ENCODE results near the gene EGFL7. TPM values are rescaled to one million over a fixed set of nuclear protein-coding genes. Genes with fewer than 3 reads are reported as not detected.

EGFL7 gene
- total RNA-seq, 2 donors from 2014 or later, result 31.5 to 34.0 TPM

DNA sequence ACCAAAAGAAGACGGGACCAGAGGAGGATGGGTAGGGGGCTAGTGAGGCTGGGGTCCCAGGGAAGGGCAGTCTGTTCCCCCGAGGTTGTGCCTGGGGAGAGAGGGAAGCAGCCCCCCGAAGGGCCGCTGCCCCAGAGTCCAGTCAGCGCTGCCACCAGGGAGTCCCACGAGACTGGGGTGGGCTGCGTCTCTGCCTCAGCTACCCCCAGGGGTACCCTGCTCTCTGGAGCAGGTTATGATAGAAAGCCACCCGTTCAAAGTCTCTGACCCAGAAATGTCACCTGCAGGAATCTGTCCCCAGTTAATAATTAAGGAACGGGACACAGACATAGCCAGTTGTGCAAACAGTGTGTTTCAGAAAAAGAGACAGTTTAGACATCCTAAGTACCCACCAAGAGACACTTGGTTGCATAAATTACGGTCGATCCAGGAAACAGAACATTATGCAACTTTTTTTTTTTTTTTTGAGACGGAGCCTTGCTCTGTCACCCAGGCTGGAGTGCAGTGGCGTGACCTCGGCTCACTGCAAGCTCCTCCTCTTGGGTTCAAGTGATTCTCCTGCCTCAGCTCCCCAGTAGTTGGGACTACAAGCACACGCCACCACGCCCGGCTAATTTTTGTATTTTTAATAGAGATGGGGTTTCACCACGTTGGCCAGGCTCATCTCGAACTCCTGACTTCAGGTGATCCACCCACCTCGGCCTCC, 35.3 kb downstream of the EGFL7 start:
- peaks cover 9% of the 10 kb centered on the region for H3K4me1 Mint-ChIP-seq
- no peaks in the 10 kb centered on the region for H3K36me3 Mint-ChIP-seq (ENCODE audit: low read depth)
- H3K27me3 ChIP-seq (ENCODE audit: control insufficient read depth, insufficient read depth, low read length, poor library complexity, severe bottlenecking), result peaks cover 6% of the 10 kb centered on the region
- H3K27me3 Mint-ChIP-seq (ENCODE audit: insufficient read depth), result no peaks in the 10 kb centered on the region
- H3K9me3 Mint-ChIP-seq, result no peaks in the 10 kb centered on the region
- no peak overlapping the region for H3K27ac Mint-ChIP-seq
- no peak for DNase-seq
- TF ChIP-seq, protein P1, sequence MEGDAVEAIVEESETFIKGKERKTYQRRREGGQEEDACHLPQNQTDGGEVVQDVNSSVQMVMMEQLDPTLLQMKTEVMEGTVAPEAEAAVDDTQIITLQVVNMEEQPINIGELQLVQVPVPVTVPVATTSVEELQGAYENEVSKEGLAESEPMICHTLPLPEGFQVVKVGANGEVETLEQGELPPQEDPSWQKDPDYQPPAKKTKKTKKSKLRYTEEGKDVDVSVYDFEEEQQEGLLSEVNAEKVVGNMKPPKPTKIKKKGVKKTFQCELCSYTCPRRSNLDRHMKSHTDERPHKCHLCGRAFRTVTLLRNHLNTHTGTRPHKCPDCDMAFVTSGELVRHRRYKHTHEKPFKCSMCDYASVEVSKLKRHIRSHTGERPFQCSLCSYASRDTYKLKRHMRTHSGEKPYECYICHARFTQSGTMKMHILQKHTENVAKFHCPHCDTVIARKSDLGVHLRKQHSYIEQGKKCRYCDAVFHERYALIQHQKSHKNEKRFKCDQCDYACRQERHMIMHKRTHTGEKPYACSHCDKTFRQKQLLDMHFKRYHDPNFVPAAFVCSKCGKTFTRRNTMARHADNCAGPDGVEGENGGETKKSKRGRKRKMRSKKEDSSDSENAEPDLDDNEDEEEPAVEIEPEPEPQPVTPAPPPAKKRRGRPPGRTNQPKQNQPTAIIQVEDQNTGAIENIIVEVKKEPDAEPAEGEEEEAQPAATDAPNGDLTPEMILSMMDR (conservative IDR thresholded peaks at IDR 0.05), result no peak
- WGBS, 2 experiments (ENCODE audit: insufficient coverage in 1 of 2, insufficient read length in 1 of 2), result 82 to 94% methylated on average over 16 to 20 of the region's 20 CpGs
- no peaks in the 10 kb centered on the region for H3K9me3 ChIP-seq (ENCODE audit: control insufficient read depth, low read length)
- H3K9ac ChIP-seq (ENCODE audit: extremely low read depth, low read length, poor library complexity, severe bottlenecking), result no peak overlapping the region
- no peak overlapping the region for H3K4me3 ChIP-seq (ENCODE audit: low read length)
- H3K4me1 ChIP-seq (ENCODE audit: control insufficient read depth, insufficient read depth, low read length), result no peaks in the 10 kb centered on the region
- H3K27ac ChIP-seq (ENCODE audit: low read depth, low read length), result no peak overlapping the region
- no peaks in the 10 kb centered on the region for H3K36me3 ChIP-seq (ENCODE audit: control insufficient read depth, insufficient read depth, low read length)
- no peak overlapping the region for H3K4me3 Mint-ChIP-seq

DNA sequence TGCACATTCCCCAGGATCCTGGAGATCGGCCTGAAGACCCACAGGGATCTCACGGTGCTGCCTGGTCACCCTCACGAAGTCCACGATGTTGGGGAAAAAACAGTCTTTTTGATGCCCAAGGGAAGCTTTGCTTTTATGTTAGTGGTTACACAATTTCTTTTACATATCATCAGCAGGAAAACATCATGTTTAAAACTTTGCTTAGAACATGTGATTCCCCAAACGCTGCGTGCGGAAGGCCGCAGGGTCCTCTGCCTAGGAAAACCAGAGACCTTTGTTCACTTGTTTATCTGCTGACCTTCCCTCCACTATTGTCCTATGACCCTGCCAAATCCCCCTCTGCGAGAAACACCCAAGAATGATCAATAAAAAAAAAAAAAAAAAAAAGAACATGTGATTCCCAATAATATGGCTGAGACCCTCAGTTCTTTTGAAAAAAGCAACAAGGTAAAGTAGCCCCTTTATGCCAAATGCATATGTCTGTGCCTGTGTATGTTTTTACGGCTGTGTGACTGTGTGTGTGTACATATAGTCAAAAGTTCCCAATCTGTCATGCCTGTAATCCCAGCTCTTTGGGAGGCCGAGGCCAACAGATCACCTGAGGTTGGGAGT, 36.0 kb downstream of the EGFL7 start:
- Mint-ChIP-seq H3K27me3 (ENCODE audit: insufficient read depth) (no peaks in the 10 kb centered on the region), H3K27ac (no peak overlapping the region), H3K36me3 (ENCODE audit: low read depth) (no peaks in the 10 kb centered on the region), H3K4me1 (peaks cover 9% of the 10 kb centered on the region), H3K4me3 (no peak overlapping the region), H3K9me3 (no peaks in the 10 kb centered on the region)
- H3K27me3 ChIP-seq (ENCODE audit: control insufficient read depth, insufficient read depth, low read length, poor library complexity, severe bottlenecking), result peaks cover 6% of the 10 kb centered on the region
- no peaks in the 10 kb centered on the region for H3K36me3 ChIP-seq (ENCODE audit: control insufficient read depth, insufficient read depth, low read length)
- H3K4me3 ChIP-seq (ENCODE audit: low read length), result no peak overlapping the region
- H3K9ac ChIP-seq (ENCODE audit: extremely low read depth, low read length, poor library complexity, severe bottlenecking), result no peak overlapping the region
- no peaks in the 10 kb centered on the region for H3K4me1 ChIP-seq (ENCODE audit: control insufficient read depth, insufficient read depth, low read length)
- 96% methylated on average over 5 to 10 of the region's 11 CpGs for WGBS, 2 experiments (ENCODE audit: insufficient coverage in 1 of 2, insufficient read length in 1 of 2)
- no peak for DNase-seq
- TF ChIP-seq, protein P1 (conservative IDR thresholded peaks at IDR 0.05), result no peak
- no peaks in the 10 kb centered on the region for H3K9me3 ChIP-seq (ENCODE audit: control insufficient read depth, low read length)
- H3K27ac ChIP-seq (ENCODE audit: low read depth, low read length), result no peak overlapping the region

DNA sequence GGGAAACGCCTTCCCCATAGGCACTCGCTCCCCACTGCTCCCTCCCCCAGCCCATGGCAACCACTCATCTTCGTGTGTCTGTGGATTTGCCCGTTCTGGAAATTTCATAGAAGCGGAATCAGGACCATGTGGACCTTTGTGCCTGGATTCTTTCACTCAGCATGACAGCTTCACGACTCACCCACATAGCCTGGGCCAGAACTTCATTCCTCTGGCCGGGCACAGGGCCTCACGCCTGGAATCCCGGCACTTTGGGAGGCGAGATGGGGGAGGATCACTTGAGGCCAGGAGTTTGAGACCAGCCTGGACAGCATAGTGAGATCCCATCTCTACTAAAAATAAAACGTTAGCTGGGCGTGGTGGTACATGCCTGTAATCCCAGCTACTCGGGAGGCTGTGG, 37.6 kb downstream of the EGFL7 start:
- Mint-ChIP-seq H3K4me3 (no peak overlapping the region), H3K4me1 (peaks cover 9% of the 10 kb centered on the region), H3K9me3 (no peaks in the 10 kb centered on the region), H3K27me3 (ENCODE audit: insufficient read depth) (no peaks in the 10 kb centered on the region), H3K36me3 (ENCODE audit: low read depth) (no peaks in the 10 kb centered on the region), H3K27ac (no peak overlapping the region)
- Histone ChIP-seq H3K27me3 (ENCODE audit: control insufficient read depth, insufficient read depth, low read length, poor library complexity, severe bottlenecking) (peaks cover 6% of the 10 kb centered on the region), H3K9ac (ENCODE audit: extremely low read depth, low read length, poor library complexity, severe bottlenecking) (no peak overlapping the region), H3K9me3 (ENCODE audit: control insufficient read depth, low read length) (no peaks in the 10 kb centered on the region), H3K27ac (ENCODE audit: low read depth, low read length) (no peak overlapping the region), H3K36me3 (ENCODE audit: control insufficient read depth, insufficient read depth, low read length) (no peaks in the 10 kb centered on the region), H3K4me1 (ENCODE audit: control insufficient read depth, insufficient read depth, low read length) (no peaks in the 10 kb centered on the region), H3K4me3 (ENCODE audit: low read length) (no peak overlapping the region)
- 90 to 94% methylated on average over 13 of the region's 13 CpGs for WGBS, 2 experiments (ENCODE audit: insufficient coverage in 1 of 2, insufficient read length in 1 of 2)
- DNase-seq, result no peak
- TF ChIP-seq, protein P1 (conservative IDR thresholded peaks at IDR 0.05), result no peak
